A673 (cell line): ENCODE measurements around the gene PPP5C. TPM values are rescaled to one million over a fixed set of nuclear protein-coding genes. Genes with fewer than 3 reads are reported as not detected.
A peak's percentile ranks its signal among the peaks of the same experiment; 100 is the strongest.

Experiments used
- Bru-seq: library from RNA; stranded (reverse); fragments of 400-500 nt; gene quantifications from one replicate; lab custom pipeline; 2021; lab: Mats Ljungman, UMichigan
- BruChase-seq, 2 experiments: library from RNA; stranded (reverse); fragments of 400-500 nt; gene quantifications; one replicate each; lab custom pipeline; 2021; lab: Mats Ljungman, UMichigan
- BruUV-seq: library from RNA; stranded (reverse); fragments of 400-500 nt; replicated peaks from 2 replicates; lab custom pipeline; 2021; lab: Mats Ljungman, UMichigan
- CTCF ChIA-PET: fragments of 300-600 bp; sonication (Branson Sonifier 250); formaldehyde crosslinking; loops from one replicate; lab custom pipeline; 2022; ENCODE audit warnings: antibody characterized with exemption; lab: Charles Lee
- POLR2A ChIA-PET: fragments of 300-600 bp; sonication (Branson Sonifier 250); formaldehyde crosslinking; loops from one replicate; lab custom pipeline; 2022; ENCODE audit warnings: antibody characterized with exemption; ENCODE audit not compliant: low non-redundant PET; lab: Charles Lee
- DNase-seq: peaks from one replicate; pipeline ENCODE4 v3.0.0-alpha.2; 2015; ENCODE audit warnings: low spot score
- H3K27ac ChIP-seq: fragments of 200-600 bp; sonication (generic); 2 replicates; pipeline ENCODE4 v1.5.1; 2016; ENCODE audit warnings: mixed run types, low read depth, mild to moderate bottlenecking, mixed read lengths, antibody characterized with exemption, low read length; ENCODE audit not compliant: poor library complexity, severe bottlenecking
- H3K27me3 ChIP-seq: fragments of 200-600 bp; sonication (generic); replicated peaks from 2 replicates; pipeline ENCODE4 v1.6.1; 2017; ENCODE audit warnings: mixed run types, low read depth, mild to moderate bottlenecking, mixed read lengths, antibody characterized with exemption, low read length; ENCODE audit not compliant: insufficient read depth, poor library complexity
- H3K36me3 ChIP-seq: fragments of 200-600 bp; sonication (generic); 2 replicates; pipeline ENCODE4 v1.6.1; 2016; ENCODE audit warnings: mixed run types, mild to moderate bottlenecking, mixed read lengths, antibody characterized with exemption, low read length; ENCODE audit not compliant: insufficient read depth, poor library complexity, severe bottlenecking
- H3K4me1 ChIP-seq: fragments of 200-600 bp; sonication (generic); 2 replicates; pipeline ENCODE4 v1.6.1; 2017; ENCODE audit warnings: mixed run types, mild to moderate bottlenecking, mixed read lengths, antibody characterized with exemption, low read length; ENCODE audit not compliant: insufficient read depth, poor library complexity, severe bottlenecking
- H3K4me3 ChIP-seq: fragments of 200-600 bp; sonication (generic); 2 replicates; pipeline ENCODE4 v1.5.1; 2016; ENCODE audit warnings: low read depth, mixed run types, mild to moderate bottlenecking, mixed read lengths, low read length; ENCODE audit not compliant: poor library complexity, severe bottlenecking
- H3K9me3 ChIP-seq: fragments of 200-600 bp; sonication (generic); 2 replicates; pipeline ENCODE4 v1.6.1; 2016; ENCODE audit warnings: mixed run types, low read depth, mild to moderate bottlenecking, mixed read lengths, antibody characterized with exemption, low read length; ENCODE audit not compliant: poor library complexity, severe bottlenecking
- CTCF ChIP-seq: fragments of 300-800, 200-600 bp; sonication (generic); conservative IDR thresholded peaks from 2 replicates; pipeline ENCODE4 v1.5.1; 2017; ENCODE audit warnings: low read depth, mild to moderate bottlenecking, antibody characterized with exemption, low read length, moderate library complexity, mixed read lengths
- EZH2 ChIP-seq: fragments of 200-600 bp; sonication (generic); IDR thresholded peaks from 2 replicates; pipeline ENCODE4 v1.6.1; 2017; ENCODE audit warnings: borderline replicate concordance, low read depth, mild to moderate bottlenecking, mixed read lengths, antibody characterized with exemption, low read length; ENCODE audit not compliant: poor library complexity, severe bottlenecking
- intact Hi-C: fragments of 100-400 bp; cut with micrococcal nuclease; formaldehyde crosslinking; loops from one replicate; pipeline ENCODE4 v1.10.0; 2022; ENCODE audit not compliant: unreplicated experiment
- long read RNA-seq: library from polyadenylated mRNA; stranded (forward); transcript quantifications from one replicate; pipeline ENCODE4 v2.0.0, GENCODE V29; 2022
- total RNA-seq: library from RNA; stranded (reverse); gene quantifications from 2 replicates; pipeline ENCODE4 v1.2.3, GENCODE V29; 2021

Gene PPP5C
- total RNA-seq: 157 and 164 TPM in 2 replicates
- Bru-seq, nascent RNA: percentile 84 among the genes with signal in this experiment
- percentile 91 among the genes with signal in this experiment for BruChase-seq, experiment 1, labeled RNA remaining after a 2-hour chase
- BruChase-seq, experiment 2, labeled RNA remaining after a 6-hour chase: percentile 88 among the genes with signal in this experiment
- long read RNA-seq, transcript PPP5C-213 (3 exons, 1,215 nt): minor isoform, 8 of 308 reads
- long read RNA-seq, transcript PPP5C-201 (13 exons, 2,109 nt): major isoform, 251 of 308 reads
- long read RNA-seq, partial matches to known transcripts: 21 of 308 reads
- long read RNA-seq, other reads (novel, unspliced or antisense): 20 of 308 reads

GRCh38 chr19:46346821-46347571 lies at the start of gene PPP5C:
Gene PPP5C, plus strand, starts transcription at chr19:46347087. Its CDS starts 10 bp downstream, at chr19:46347097.
- H3K9me3 ChIP-seq: no peaks in the 10 kb centered on the region
- intact Hi-C loops: no loop called here
- no peaks in the 10 kb centered on the region for H3K27me3 ChIP-seq
- ChIA-PET POLR2A (no interaction called here), CTCF (interaction anchor here (0.5 to 0.7 kb wide), 3 partner anchors 56 to 708 kb away, joined by 5 to 13 read pairs (median 5); no protein-coding TSS in a partner anchor)
- peak; percentile 99 for TF ChIP-seq CTCF
- TF ChIP-seq EZH2: no peak
- peak within 1 kb of the TSS; percentile 95 for H3K4me3 ChIP-seq
- BruUV-seq: TSS peak; percentile 68
- H3K4me1 ChIP-seq: peaks cover 20% of the 10 kb centered on the region
- peak within 1 kb of the TSS; percentile 92 for H3K27ac ChIP-seq
- peak; percentile 98 for DNase-seq
- no peaks in the 10 kb centered on the region for H3K36me3 ChIP-seq

- H3K36me3 ChIP-seq: no peaks in the 10 kb centered on the region
- intact Hi-C loops: no loop called here
- H3K27me3 ChIP-seq: no peaks in the 10 kb centered on the region
- ChIA-PET CTCF (no interaction called here), POLR2A (interaction anchor here (0.6 kb wide), 1 partner anchor 42 kb away, joined by 6 read pairs; no protein-coding TSS in a partner anchor)
- peak overlapping the region; percentile 55 for H3K27ac ChIP-seq
- TF ChIP-seq EZH2: no peak
- TF ChIP-seq CTCF: peak; percentile 38
- no peaks in the 10 kb centered on the region for H3K9me3 ChIP-seq
- peak; percentile 27 for DNase-seq
- H3K4me3 ChIP-seq: peak overlapping the region; percentile 60
- peaks cover 47% of the 10 kb centered on the region for H3K4me1 ChIP-seq
- no TSS peak for BruUV-seq
These were observed 49.0 kb upstream of the PPP5C start for GRCh38 chr19:46297700-46298478.

GRCh38 chr19:46298479-46299003 lies 48.3 kb upstream of the PPP5C start:
- H3K9me3 ChIP-seq: no peaks in the 10 kb centered on the region
- H3K4me1 ChIP-seq: peaks cover 50% of the 10 kb centered on the region
- DNase-seq: no peak
- no peaks in the 10 kb centered on the region for H3K36me3 ChIP-seq
- intact Hi-C loops: no loop called here
- peak overlapping the region; percentile 4 for H3K4me3 ChIP-seq
- BruUV-seq: no TSS peak
- H3K27me3 ChIP-seq: no peaks in the 10 kb centered on the region
- no peak for TF ChIP-seq EZH2
- TF ChIP-seq CTCF: 0 out of 2 replicates have a peak, but pooled peaks have one; percentile 7
- peak overlapping the region; percentile 55 for H3K27ac ChIP-seq
- CTCF ChIA-PET: no interaction called here
- POLR2A ChIA-PET: interaction anchor here (0.6 kb wide), 1 partner anchor 42 kb away, joined by 6 read pairs; no protein-coding TSS in a partner anchor
